GM19467 (cell line): Measurements from ENCODE around the gene TUBGCP2.

Experiments used
- ATAC-seq: cut with Tn5 transposase; IDR thresholded peaks from one replicate; pipeline ENCODE4 v1.9.1; 2021; ENCODE audit warnings: mild to moderate bottlenecking, moderate library complexity; ENCODE audit not compliant: unreplicated experiment

Gene TUBGCP2

GRCh38 chr10:133252223-133252552, 56.5 kb downstream of the TUBGCP2 start:
- ATAC-seq = no peak

GRCh38 chr10:133251388-133252222, 57.1 kb downstream of the TUBGCP2 start:
- no peak for ATAC-seq

DNA sequence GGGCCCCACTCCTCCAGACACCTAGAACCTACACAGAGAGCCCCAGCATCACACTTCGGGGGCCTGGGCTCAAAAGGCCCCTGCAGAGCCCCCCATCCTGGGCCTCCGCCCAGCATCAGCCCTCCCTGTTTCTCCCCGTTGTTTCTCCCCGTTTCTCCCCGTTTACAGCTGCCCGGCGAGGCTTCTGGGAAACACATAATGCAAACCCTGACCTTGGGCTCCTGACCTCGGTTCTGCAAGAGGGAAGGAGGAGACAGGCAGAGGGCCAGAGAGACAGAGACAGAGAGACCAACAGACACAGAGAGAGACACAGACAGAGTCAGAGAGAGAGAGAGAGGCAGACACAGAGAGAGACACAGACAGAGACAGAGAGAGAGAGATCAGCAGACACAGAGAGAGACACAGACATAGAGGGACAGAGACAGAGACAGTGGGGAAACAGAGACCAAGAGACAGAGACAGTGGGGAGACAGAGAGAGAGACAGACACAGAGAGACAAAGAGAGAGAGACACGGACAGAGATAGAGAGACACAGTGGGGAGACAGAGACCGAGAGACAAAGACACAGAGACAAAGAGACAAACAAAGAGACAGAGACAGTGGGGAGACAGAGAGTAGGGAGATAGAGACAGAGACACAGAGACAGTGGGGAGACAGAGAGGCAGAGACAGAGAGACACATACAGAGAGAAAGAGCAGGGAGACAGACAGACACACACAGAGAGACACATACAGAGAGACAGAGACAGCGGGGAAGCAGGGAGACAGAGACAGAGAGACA, 58.5 kb downstream of the TUBGCP2 start:
- ATAC-seq = no peak

DNA sequence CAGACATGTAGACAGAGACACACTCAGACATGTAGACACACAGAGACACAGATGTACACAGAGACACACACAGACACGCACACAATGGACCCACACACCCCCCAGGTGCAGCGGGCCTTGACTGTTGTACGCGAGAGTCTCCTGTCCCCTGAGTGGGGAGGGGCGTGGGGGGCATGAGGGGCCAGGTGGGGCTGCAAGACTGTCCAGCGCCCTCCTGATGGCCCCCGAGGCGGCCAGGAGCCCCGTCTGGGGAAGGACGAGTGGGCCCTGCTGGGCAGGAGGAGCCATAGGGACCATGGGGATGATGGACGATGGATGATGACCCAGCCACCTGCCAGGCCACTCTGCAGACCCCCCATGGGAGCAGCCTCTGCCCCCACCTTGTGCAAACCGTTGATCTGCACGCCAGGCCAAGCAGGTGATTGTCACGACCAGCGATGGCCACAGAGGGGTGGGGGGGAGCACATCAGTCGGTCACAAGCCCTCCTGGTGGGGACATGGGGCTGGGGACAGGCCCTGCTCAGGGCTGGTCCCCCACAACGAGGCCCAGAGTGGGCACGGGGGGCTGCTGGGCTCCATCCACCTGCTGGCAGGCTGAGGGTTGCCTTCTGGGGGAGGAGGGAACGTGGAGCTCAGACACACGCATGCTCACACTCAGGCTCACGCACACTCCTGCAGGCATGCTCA, 59.4 kb downstream of the TUBGCP2 start:
- no peak for ATAC-seq

DNA sequence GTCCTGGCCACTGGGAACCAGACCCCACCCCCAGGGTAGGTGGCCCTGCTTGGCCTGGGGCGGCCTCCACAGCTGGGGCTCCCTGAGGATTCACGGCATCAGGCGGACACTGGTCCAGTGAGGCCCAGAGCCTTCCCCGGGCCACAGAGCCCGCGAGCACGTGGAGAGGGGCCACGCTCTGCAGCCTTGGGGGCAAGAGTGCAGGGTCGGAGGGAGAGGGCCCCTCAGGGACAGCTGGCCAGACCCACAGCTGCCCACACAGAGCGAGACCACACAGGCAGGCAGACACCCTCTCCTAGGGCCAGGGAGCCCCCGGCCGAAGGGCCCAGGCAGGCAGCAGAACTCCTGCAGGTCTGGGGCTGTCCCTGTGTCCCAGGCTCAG, 60.3 kb downstream of the TUBGCP2 start:
- ATAC-seq = no peak

GRCh38 chr10:133247681-133248333, 60.9 kb downstream of the TUBGCP2 start:
- no peak for ATAC-seq

- ATAC-seq = no peak
Measured at GRCh38 chr10:133246236-133246626, 62.4 kb downstream of the TUBGCP2 start.

DNA sequence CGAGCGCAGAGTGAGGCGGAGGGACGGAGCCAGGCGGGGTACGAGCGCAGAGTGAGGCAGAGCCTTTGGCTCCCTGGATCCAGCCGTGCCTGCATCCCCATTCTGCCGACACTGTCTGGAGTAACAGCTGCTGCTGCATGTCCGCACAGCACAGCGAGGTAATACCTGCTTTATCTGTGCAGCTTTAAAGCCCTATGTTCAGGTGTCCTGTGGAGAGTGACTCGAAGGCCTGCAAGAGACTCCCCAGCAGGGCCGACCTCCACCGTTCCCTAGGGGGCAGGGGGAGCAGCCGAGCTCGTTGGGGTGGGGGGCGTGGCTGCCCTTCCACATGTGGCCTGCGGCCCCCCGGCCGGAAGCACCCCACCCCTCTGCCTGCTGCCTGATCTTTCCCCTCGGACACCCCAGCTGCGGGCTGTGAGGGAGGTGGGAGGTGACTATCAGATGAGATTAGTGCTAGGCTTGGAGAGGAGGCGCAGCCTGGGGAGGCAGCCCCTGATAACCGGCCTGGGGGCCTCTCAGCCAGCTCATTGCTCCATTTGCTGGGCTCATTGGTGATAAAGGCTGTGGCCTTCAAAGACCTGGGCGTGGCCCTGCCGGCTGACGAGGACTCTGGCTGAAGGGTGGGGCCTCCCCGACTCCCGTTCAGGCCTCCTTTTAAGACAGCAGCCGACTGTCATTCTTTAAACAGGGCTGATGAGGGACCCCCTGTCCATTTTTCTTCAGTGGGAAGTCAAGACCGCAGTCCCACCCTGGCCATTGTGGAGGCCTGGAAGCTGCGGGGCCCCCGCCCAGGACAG, 63.0 kb downstream of the TUBGCP2 start:
- ATAC-seq = no peak

DNA sequence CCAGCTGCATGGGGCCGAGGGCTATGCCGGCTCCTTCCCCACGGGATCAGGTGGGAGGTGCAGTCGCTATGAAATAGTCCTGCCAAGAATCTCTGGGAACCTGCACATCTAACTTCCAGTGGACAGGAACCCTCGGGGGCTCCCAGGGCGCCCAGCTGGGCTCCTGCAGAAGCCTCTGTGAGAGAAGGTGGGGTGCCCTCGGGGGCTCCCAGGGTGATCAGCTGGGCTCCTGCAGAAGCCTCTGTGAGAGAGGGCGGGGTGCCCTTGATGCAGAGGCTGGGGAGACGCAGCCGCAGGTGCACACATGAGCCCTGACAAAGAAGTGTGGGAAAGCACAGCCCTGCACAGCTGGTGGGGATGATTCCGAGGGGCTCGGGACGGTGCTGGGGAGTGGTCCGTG, 65.1 kb downstream of the TUBGCP2 start:
- ATAC-seq = no peak

DNA sequence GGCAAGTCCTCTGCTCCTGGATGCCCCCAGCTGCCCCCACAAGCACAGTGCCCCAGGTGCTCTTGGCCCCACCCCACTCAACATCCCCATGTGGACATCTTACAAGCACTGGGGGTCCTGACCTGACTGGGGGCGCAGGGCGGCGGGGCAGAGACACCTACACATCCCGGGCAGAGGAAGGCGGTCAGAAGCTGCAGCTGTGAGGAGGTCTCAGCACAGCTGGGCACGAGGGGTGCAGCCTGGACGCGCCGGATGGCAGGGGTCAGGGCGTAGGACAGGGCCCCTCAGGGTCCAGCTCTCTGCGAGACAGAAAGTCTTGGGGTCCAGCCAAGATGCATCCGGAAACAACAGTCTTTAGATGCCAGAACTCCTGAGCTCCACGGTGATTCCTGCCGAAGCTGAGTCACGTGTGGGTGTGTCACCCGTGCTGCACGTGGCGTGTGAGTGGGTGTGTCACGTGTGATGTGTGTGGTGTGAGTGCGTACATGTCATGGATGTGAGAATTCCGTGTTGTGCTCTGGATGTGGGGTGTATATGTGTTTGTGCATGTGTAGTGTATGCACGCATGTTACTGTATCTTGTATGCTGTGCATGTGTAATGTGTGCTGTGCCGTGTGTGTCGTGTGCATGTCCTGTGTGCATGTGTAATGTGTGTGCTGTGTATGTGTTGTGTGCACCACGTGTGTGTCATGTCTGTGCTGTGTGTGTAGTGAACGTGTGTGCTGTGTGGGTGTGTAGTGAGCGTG, 65.9 kb downstream of the TUBGCP2 start:
- ATAC-seq = no peak

DNA sequence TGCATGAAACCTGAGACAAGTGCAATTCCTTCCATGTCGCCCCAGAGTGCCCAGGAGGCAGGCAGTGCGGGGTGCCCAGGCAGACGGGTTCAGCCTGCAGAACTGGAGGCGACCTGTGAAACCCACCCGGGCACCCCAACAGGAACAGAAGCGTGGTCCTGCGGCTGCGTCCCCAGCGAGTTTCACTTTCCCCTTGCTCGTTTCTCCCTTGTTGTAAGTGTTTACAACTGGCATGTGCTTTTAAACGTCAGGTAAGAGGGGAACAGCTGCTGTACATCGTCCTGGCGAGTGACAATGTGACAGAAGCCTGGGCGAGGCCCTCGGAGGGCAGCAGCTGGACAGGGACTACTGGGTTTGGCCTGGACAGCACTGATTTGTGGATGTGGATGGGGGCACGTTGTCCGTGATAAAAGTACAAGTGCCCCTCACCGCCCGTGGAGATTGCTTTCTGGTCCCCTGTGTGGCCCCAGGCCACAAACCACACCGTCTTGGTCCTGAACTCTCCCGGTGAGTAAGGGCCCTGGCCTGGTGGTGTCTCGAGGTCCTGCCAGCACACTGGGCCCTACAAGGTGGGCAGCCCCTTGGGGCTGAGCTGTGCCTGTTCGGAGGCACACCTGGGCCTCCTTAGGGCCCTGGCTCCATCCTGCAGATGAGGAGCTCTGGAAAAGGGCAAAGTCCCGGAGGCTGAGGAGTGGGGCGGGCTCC, 67.0 kb downstream of the TUBGCP2 start:
- ATAC-seq = peak; percentile 46

GRCh38 chr10:133239990-133240389, 68.7 kb downstream of the TUBGCP2 start:
- ATAC-seq = no peak

DNA sequence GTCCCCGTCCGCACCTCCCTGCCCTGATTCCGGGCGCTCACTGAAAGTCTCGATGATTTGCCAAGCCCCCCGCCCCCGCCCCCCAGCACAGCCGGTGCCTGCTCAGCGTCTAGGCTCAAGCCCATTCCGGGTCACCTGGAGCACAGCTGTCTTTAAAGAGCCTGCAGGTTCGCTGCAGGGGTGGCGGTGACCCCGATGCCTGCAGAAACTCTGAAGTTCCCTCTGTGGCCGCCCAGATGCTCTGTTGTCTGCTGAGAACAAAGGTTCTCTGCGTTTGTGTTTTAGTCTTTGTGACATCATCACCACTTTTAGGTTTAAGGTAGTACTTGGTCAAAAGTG, 70.2 kb downstream of the TUBGCP2 start:
- no peak for ATAC-seq

GRCh38 chr10:133237588-133238465, 70.8 kb downstream of the TUBGCP2 start, which contains the start of gene VENTX:
Gene VENTX (plus strand): TSS chr10:133237855. CDS start chr10:133237915, 60 bp downstream.
- no peak for ATAC-seq

- ATAC-seq = no peak
Measured at GRCh38 chr10:133237241-133237587, 71.5 kb downstream of the TUBGCP2 start.

GRCh38 chr10:133236401-133237240, 72.1 kb downstream of the TUBGCP2 start:
- ATAC-seq = no peak

GRCh38 chr10:133235932-133236331, 72.7 kb downstream of the TUBGCP2 start:
- no peak for ATAC-seq
